ENCODE results near the gene CYP4V2. TPM values are rescaled to one million over a fixed set of nuclear protein-coding genes. Genes with fewer than 3 reads are reported as not detected.
A peak's percentile ranks its signal among the peaks of the same experiment; 100 is the strongest.

CYP4V2 gene
- total RNA-seq, 1 experiment from 2014 or later: 2.0 TPM

GRCh38 chr4:186226521-186227189, 35.3 kb downstream of the CYP4V2 start:
- ChIA-PET POLR2A (no interaction called here), CTCF (no interaction called here)
- Mint-ChIP-seq H3K4me1 (peaks cover 25% of the 10 kb centered on the region), H3K36me3 (peaks cover 48% of the 10 kb centered on the region), H3K27ac (peak overlapping the region; percentile 26; the same call in 1 of the 2 replicates), H3K4me3 (no peak overlapping the region), H3K9me3 (peaks cover 46% of the 10 kb centered on the region), H3K27me3 (ENCODE audit: low read depth) (peaks cover 15% of the 10 kb centered on the region)
- no peak for TF ChIP-seq NFE2L1 (CRISPR knock-in tag; IDR thresholded peaks at IDR 0.05)
- no peak for TF ChIP-seq TEAD4 (CRISPR knock-in tag; IDR thresholded peaks at IDR 0.05)
- TF ChIP-seq GABPB1 (CRISPR knock-in tag; IDR thresholded peaks at IDR 0.05): no peak
- TF ChIP-seq, protein P1, sequence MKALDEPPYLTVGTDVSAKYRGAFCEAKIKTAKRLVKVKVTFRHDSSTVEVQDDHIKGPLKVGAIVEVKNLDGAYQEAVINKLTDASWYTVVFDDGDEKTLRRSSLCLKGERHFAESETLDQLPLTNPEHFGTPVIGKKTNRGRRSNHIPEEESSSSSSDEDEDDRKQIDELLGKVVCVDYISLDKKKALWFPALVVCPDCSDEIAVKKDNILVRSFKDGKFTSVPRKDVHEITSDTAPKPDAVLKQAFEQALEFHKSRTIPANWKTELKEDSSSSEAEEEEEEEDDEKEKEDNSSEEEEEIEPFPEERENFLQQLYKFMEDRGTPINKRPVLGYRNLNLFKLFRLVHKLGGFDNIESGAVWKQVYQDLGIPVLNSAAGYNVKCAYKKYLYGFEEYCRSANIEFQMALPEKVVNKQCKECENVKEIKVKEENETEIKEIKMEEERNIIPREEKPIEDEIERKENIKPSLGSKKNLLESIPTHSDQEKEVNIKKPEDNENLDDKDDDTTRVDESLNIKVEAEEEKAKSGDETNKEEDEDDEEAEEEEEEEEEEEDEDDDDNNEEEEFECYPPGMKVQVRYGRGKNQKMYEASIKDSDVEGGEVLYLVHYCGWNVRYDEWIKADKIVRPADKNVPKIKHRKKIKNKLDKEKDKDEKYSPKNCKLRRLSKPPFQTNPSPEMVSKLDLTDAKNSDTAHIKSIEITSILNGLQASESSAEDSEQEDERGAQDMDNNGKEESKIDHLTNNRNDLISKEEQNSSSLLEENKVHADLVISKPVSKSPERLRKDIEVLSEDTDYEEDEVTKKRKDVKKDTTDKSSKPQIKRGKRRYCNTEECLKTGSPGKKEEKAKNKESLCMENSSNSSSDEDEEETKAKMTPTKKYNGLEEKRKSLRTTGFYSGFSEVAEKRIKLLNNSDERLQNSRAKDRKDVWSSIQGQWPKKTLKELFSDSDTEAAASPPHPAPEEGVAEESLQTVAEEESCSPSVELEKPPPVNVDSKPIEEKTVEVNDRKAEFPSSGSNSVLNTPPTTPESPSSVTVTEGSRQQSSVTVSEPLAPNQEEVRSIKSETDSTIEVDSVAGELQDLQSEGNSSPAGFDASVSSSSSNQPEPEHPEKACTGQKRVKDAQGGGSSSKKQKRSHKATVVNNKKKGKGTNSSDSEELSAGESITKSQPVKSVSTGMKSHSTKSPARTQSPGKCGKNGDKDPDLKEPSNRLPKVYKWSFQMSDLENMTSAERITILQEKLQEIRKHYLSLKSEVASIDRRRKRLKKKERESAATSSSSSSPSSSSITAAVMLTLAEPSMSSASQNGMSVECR (CRISPR knock-in tag; IDR thresholded peaks at IDR 0.05; ENCODE audit: borderline replicate concordance): 0 out of 2 replicates have a peak, but pooled peaks have one; percentile 4
- TF ChIP-seq SOX15 (CRISPR knock-in tag; IDR thresholded peaks at IDR 0.05): no peak
- TF ChIP-seq, protein P2, sequence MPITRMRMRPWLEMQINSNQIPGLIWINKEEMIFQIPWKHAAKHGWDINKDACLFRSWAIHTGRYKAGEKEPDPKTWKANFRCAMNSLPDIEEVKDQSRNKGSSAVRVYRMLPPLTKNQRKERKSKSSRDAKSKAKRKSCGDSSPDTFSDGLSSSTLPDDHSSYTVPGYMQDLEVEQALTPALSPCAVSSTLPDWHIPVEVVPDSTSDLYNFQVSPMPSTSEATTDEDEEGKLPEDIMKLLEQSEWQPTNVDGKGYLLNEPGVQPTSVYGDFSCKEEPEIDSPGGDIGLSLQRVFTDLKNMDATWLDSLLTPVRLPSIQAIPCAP (CRISPR knock-in tag; IDR thresholded peaks at IDR 0.05): no peak
- TF ChIP-seq NR3C1 (CRISPR knock-in tag; conservative IDR thresholded peaks at IDR 0.05; ENCODE audit: low read depth): no peak
- ATAC-seq (peak; percentile 28; the same call in 1 of the 2 replicates), DNase-seq (ENCODE audit: low spot score) (no peak)

GRCh38 chr4:186227221-186227620, 35.9 kb downstream of the CYP4V2 start, which contains the start of gene KLKB1:
KLKB1 (plus strand) TSS chr4:186227507; CDS start chr4:186228196, 689 bp downstream.
- CTCF ChIA-PET: interaction anchor here (1.5 kb wide), 1 partner anchor 9 kb away, joined by 3 read pairs; no protein-coding TSS in a partner anchor
- TF ChIP-seq RORB (CRISPR knock-in tag; IDR thresholded peaks at IDR 0.05): no peak
- no peak for TF ChIP-seq HMGA2 (CRISPR knock-in tag; IDR thresholded peaks at IDR 0.05)
- no peak for TF ChIP-seq KAT7 (CRISPR knock-in tag; IDR thresholded peaks at IDR 0.05; ENCODE audit: borderline replicate concordance)
- no peak for TF ChIP-seq ATF1 (CRISPR knock-in tag; IDR thresholded peaks at IDR 0.05)
- TF ChIP-seq, protein P3, sequence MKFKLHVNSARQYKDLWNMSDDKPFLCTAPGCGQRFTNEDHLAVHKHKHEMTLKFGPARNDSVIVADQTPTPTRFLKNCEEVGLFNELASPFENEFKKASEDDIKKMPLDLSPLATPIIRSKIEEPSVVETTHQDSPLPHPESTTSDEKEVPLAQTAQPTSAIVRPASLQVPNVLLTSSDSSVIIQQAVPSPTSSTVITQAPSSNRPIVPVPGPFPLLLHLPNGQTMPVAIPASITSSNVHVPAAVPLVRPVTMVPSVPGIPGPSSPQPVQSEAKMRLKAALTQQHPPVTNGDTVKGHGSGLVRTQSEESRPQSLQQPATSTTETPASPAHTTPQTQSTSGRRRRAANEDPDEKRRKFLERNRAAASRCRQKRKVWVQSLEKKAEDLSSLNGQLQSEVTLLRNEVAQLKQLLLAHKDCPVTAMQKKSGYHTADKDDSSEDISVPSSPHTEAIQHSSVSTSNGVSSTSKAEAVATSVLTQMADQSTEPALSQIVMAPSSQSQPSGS (CRISPR knock-in tag; IDR thresholded peaks at IDR 0.05; ENCODE audit: borderline replicate concordance, low read depth): no peak
- no peak for TF ChIP-seq RELA (CRISPR knock-in tag; IDR thresholded peaks at IDR 0.05; ENCODE audit: borderline replicate concordance)
- peaks cover 27% of the 10 kb centered on the region for H3K4me1 Mint-ChIP-seq
- peaks cover 40% of the 10 kb centered on the region for H3K9me3 Mint-ChIP-seq
- peak within 1 kb of the TSS; percentile 26; the same call in 1 of the 2 replicates for H3K27ac Mint-ChIP-seq
- peaks cover 15% of the 10 kb centered on the region for H3K27me3 Mint-ChIP-seq (ENCODE audit: low read depth)
- POLR2A ChIA-PET: no interaction called here
- no peak within 1 kb of the TSS for H3K4me3 Mint-ChIP-seq
- DNase-seq (ENCODE audit: low spot score): no peak
- H3K36me3 Mint-ChIP-seq: peaks cover 48% of the 10 kb centered on the region
- no peak for ATAC-seq

GRCh38 chr4:186227744-186228513, 36.6 kb downstream of the CYP4V2 start:
- Mint-ChIP-seq H3K4me3 (no peak overlapping the region), H3K9me3 (peaks cover 33% of the 10 kb centered on the region), H3K4me1 (peaks cover 29% of the 10 kb centered on the region), H3K27me3 (ENCODE audit: low read depth) (peaks cover 15% of the 10 kb centered on the region), H3K36me3 (peaks cover 40% of the 10 kb centered on the region), H3K27ac (no peak overlapping the region)
- no peak for DNase-seq (ENCODE audit: low spot score)
- CTCF ChIA-PET: interaction anchor here (1.5 kb wide), 1 partner anchor 10 kb away, joined by 3 read pairs; no protein-coding TSS in a partner anchor
- no peak for ATAC-seq
- POLR2A ChIA-PET: interaction anchor here (0.5 kb wide), 1 partner anchor 75 kb away, joined by 3 read pairs; no protein-coding TSS in a partner anchor
- TF ChIP-seq GRHL2 (CRISPR knock-in tag; IDR thresholded peaks at IDR 0.05; ENCODE audit: insufficient replicate concordance, severe bottlenecking) (no peak), ZNF671 (CRISPR knock-in tag; IDR thresholded peaks at IDR 0.05) (no peak), TEAD1 (CRISPR knock-in tag; IDR thresholded peaks at IDR 0.05) (no peak), ZNF263 (CRISPR knock-in tag; IDR thresholded peaks at IDR 0.05; ENCODE audit: low read depth) (no peak), GABPB1 (CRISPR knock-in tag; IDR thresholded peaks at IDR 0.05) (no peak), NFYB (CRISPR knock-in tag; conservative IDR thresholded peaks at IDR 0.05; ENCODE audit: low read depth) (no peak)
- TF ChIP-seq, protein P4, sequence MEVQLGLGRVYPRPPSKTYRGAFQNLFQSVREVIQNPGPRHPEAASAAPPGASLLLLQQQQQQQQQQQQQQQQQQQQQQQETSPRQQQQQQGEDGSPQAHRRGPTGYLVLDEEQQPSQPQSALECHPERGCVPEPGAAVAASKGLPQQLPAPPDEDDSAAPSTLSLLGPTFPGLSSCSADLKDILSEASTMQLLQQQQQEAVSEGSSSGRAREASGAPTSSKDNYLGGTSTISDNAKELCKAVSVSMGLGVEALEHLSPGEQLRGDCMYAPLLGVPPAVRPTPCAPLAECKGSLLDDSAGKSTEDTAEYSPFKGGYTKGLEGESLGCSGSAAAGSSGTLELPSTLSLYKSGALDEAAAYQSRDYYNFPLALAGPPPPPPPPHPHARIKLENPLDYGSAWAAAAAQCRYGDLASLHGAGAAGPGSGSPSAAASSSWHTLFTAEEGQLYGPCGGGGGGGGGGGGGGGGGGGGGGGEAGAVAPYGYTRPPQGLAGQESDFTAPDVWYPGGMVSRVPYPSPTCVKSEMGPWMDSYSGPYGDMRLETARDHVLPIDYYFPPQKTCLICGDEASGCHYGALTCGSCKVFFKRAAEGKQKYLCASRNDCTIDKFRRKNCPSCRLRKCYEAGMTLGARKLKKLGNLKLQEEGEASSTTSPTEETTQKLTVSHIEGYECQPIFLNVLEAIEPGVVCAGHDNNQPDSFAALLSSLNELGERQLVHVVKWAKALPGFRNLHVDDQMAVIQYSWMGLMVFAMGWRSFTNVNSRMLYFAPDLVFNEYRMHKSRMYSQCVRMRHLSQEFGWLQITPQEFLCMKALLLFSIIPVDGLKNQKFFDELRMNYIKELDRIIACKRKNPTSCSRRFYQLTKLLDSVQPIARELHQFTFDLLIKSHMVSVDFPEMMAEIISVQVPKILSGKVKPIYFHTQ (CRISPR knock-in tag; IDR thresholded peaks at IDR 0.05): no peak
- TF ChIP-seq, protein P5, sequence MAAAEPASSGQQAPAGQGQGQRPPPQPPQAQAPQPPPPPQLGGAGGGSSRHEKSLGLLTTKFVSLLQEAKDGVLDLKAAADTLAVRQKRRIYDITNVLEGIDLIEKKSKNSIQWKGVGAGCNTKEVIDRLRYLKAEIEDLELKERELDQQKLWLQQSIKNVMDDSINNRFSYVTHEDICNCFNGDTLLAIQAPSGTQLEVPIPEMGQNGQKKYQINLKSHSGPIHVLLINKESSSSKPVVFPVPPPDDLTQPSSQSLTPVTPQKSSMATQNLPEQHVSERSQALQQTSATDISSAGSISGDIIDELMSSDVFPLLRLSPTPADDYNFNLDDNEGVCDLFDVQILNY (CRISPR knock-in tag; IDR thresholded peaks at IDR 0.05): no peak
